Cardiac muscle cell (in vitro differentiated cells and primary cell): Measurements from ENCODE around the gene CDHR3. TPM values are rescaled to one million over a fixed set of nuclear protein-coding genes. Genes with fewer than 3 reads are reported as not detected.

Experiments used
- DNase-seq, 2 donors: peaks; one replicate each; pipeline versions ENCODE4 v3.0.0 to v3.0.0-alpha.2; 2010 to 2017; ENCODE audit warnings: low read depth in 1 of 2, low spot score in 1 of 2
- H3K27ac ChIP-seq: fragments of 200-600 bp; sonication (generic); 2 replicates; pipeline ENCODE4 v1.5.1; 2016
- H3K27me3 ChIP-seq: fragments of 200-600 bp; sonication (generic); 2 replicates; pipeline ENCODE4 v1.6.0; 2016; ENCODE audit warnings: control low read depth
- H3K36me3 ChIP-seq: fragments of 200-600 bp; sonication (generic); 2 replicates; pipeline ENCODE4 v1.5.1; 2016; ENCODE audit warnings: control low read depth
- H3K4me1 ChIP-seq: fragments of 200-600 bp; sonication (generic); 2 replicates; pipeline ENCODE4 v1.8.1; 2017; ENCODE audit warnings: low read depth, mild to moderate bottlenecking, mixed run types
- H3K4me3 ChIP-seq: fragments of 200-600 bp; sonication (generic); 2 replicates; pipeline ENCODE4 v1.5.1; 2016; ENCODE audit warnings: mild to moderate bottlenecking
- H3K9me3 ChIP-seq: fragments of 200-600 bp; sonication (generic); 2 replicates; pipeline ENCODE4 v1.5.1; 2017; ENCODE audit warnings: low read depth, mild to moderate bottlenecking, control low read depth
- polyA plus RNA-seq: library from polyadenylated mRNA; unstranded; fragments of >200 nt; fragmentation: Nextera tagmentation; extraction: Ambion mirVana; gene quantifications from 2 replicates; pipeline ENCODE4 v1.2.1, GENCODE V29; 2016
- total RNA-seq: library from RNA; depleted of rRNA; stranded (reverse); fragments of >200 nt; gene quantifications from 2 replicates; pipeline ENCODE4 v1.2.3, GENCODE V29; 2016
- TF ChIP-seq, protein P1 (sequence below): IDR thresholded peaks from 2 replicates; pipeline ENCODE4 v1.5.1; 2012; ENCODE audit warnings: low read depth, mild to moderate bottlenecking, low read length

The CDHR3 gene
- total and polyA plus RNA-seq, 2 experiments from 2014 or later = 9.3 to 12.2 TPM

DNA sequence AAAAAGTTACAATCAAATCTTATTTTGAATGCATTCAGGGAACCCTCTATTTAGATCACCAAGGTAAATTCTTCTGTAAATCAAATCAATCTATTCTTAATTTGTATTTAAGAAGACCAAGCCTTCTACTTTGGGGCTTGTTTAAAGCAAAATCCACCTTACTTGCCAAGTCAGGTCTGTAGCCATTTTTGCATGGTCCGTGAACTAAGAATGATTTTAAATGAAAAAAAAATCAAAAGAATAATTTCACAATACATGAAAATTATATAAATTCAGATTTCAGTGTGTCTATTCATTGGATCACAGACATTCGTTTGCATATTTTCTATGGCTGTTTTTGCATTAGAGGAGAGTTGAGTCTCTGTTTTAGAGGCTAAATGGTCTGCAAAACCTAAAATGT lies 89.6 kb downstream of the CDHR3 start:
- Histone ChIP-seq H3K36me3 (no peaks in the 10 kb centered on the region), H3K4me3 (no peak overlapping the region), H3K4me1 (no peaks in the 10 kb centered on the region), H3K27ac (no peak overlapping the region), H3K9me3 (no peaks in the 10 kb centered on the region), H3K27me3 (no peaks in the 10 kb centered on the region)
- TF ChIP-seq, protein P1, sequence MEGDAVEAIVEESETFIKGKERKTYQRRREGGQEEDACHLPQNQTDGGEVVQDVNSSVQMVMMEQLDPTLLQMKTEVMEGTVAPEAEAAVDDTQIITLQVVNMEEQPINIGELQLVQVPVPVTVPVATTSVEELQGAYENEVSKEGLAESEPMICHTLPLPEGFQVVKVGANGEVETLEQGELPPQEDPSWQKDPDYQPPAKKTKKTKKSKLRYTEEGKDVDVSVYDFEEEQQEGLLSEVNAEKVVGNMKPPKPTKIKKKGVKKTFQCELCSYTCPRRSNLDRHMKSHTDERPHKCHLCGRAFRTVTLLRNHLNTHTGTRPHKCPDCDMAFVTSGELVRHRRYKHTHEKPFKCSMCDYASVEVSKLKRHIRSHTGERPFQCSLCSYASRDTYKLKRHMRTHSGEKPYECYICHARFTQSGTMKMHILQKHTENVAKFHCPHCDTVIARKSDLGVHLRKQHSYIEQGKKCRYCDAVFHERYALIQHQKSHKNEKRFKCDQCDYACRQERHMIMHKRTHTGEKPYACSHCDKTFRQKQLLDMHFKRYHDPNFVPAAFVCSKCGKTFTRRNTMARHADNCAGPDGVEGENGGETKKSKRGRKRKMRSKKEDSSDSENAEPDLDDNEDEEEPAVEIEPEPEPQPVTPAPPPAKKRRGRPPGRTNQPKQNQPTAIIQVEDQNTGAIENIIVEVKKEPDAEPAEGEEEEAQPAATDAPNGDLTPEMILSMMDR = no peak
- DNase-seq = no peak

DNA sequence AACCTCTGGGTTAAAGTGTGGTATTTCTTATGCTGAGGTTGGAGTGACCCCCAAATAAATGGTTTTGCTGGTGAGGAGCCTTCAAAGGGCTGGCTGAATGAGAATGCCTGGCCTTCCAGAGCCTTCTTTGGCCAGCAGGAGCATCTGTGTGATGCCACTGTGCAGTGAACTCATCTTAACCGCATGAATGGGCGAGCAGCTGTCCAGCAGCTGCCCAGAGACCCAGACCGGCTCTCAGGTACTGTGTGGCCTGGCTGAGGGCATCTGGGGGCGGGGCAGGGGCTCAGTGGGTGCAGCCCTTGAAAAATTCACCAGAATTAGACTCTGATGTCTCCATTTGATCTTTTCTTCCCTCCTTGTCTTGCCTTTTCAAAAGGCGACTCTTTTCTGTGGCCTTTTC lies 90.0 kb downstream of the CDHR3 start:
- Histone ChIP-seq H3K36me3 (no peaks in the 10 kb centered on the region), H3K4me3 (no peak overlapping the region), H3K9me3 (no peaks in the 10 kb centered on the region), H3K27ac (no peak overlapping the region), H3K27me3 (no peaks in the 10 kb centered on the region), H3K4me1 (no peaks in the 10 kb centered on the region)
- TF ChIP-seq, protein P1 = no peak
- no peak for DNase-seq

DNA sequence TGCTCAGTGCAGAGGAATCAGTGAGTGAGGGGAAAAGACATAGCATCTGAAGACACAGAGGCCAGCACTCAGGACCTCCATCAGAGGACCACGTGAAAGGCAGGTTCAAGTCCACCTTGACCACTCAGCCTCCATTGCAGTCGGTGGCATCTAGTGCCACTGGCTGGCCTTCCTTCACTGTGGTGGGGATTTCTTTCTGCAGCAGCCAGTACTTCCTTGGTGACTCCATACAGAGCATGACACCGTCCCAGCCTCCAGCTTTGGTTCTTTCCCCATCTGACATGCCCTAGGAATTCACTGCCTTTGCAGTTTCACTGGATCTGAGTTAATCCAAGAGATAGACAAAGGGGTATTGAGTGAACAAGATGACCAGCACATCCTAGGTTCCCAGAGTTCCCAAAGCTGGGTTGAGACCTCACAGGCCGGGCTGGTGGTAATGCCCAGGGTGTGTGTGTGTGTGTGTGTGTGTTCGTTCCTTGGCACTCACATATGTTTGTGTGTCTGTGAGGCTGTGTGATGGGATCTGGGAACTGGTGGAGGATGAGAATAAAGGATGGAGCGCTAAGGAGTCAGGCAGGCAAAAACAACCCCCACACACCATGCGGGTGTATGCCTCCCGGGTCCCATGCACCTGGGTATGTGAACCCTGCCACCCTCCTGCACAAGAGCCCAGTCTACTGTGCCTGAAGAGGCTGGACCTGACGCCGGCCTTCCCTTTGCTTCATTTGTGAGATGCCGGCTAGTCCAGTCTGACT lies 91.3 kb downstream of the CDHR3 start:
- TF ChIP-seq, protein P1 = no peak
- H3K27ac ChIP-seq = no peak overlapping the region
- no peak for DNase-seq
- H3K36me3 ChIP-seq = no peaks in the 10 kb centered on the region
- H3K4me1 ChIP-seq = no peaks in the 10 kb centered on the region
- no peak overlapping the region for H3K4me3 ChIP-seq
- no peaks in the 10 kb centered on the region for H3K27me3 ChIP-seq
- no peaks in the 10 kb centered on the region for H3K9me3 ChIP-seq

DNA sequence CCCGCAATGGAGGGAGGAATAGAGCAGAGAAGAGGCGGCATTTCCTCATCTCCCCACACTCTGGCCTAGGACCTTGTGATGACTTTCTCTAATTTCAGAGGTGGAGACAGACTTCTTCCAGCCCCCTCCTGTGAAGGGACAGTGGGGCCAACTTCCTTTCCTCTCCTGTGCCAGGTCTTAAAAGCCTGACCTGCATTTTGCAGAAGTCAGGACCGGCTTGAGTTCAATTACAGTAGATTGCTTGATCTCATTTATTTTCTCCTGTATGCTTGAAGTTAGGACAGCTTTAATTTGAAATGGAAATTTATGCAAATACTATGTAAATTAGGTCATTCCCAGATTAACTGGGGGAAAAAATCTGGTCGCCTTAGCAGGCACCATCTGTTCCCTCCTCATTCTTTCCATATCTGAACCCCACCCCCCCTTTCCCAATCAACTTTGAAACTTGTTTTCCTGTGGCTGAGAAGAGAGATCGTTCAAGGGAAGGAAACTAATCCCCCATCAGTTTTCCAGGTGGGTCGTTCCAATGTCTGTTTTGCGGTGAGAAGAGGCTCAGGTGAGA lies 92.0 kb downstream of the CDHR3 start:
- no peaks in the 10 kb centered on the region for H3K9me3 ChIP-seq
- H3K4me1 ChIP-seq = no peaks in the 10 kb centered on the region
- no peaks in the 10 kb centered on the region for H3K36me3 ChIP-seq
- no peak for DNase-seq
- H3K27ac ChIP-seq = no peak overlapping the region
- TF ChIP-seq, protein P1 = no peak
- H3K4me3 ChIP-seq = no peak overlapping the region
- no peaks in the 10 kb centered on the region for H3K27me3 ChIP-seq

DNA sequence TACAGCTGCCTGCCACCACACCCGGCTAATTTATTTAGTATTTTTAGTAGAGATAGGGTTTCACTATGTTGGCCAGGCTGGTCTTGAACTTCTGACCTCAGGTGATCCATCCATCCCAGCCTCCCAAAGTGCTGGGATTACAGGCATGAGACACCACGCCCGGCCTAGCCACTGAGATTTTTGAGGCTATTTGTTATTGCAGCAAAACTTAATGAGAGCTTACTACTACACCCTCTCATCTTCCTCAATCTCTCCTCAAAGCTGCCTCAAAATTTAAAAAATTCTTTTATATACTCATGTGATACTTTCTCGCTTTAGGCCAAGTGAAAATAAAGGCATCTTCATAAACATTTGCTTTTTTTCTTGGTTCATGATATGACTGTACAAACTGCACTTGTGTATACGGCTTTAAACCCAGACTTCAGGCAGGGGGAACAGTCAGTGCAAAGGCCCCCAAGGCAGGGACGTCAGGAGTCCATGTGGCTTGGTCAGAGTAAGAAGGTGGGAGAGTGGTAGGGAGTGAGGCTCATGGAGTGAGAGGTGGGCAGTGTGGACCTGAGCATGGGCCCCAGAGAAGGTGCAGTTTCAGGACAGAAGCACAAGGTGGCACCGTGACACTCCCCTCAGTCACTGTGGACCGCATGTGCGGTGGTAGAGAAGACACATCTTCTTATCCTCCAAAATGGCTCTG lies 93.6 kb downstream of the CDHR3 start:
- Histone ChIP-seq H3K27ac (no peak overlapping the region), H3K9me3 (no peaks in the 10 kb centered on the region), H3K4me3 (no peak overlapping the region), H3K36me3 (no peaks in the 10 kb centered on the region), H3K27me3 (no peaks in the 10 kb centered on the region), H3K4me1 (no peaks in the 10 kb centered on the region)
- DNase-seq = peak; percentile 83 to 86
- TF ChIP-seq, protein P1 = peak; percentile 88
